GM21576 (cell line): ENCODE data around the gene ETS1.

ENCODE experiments used
- ATAC-seq: cut with Tn5 transposase; IDR thresholded peaks from one replicate; pipeline ENCODE4 v1.9.1; 2021; ENCODE audit warnings: mild to moderate bottlenecking, moderate library complexity; ENCODE audit not compliant: unreplicated experiment

ETS1 gene

DNA sequence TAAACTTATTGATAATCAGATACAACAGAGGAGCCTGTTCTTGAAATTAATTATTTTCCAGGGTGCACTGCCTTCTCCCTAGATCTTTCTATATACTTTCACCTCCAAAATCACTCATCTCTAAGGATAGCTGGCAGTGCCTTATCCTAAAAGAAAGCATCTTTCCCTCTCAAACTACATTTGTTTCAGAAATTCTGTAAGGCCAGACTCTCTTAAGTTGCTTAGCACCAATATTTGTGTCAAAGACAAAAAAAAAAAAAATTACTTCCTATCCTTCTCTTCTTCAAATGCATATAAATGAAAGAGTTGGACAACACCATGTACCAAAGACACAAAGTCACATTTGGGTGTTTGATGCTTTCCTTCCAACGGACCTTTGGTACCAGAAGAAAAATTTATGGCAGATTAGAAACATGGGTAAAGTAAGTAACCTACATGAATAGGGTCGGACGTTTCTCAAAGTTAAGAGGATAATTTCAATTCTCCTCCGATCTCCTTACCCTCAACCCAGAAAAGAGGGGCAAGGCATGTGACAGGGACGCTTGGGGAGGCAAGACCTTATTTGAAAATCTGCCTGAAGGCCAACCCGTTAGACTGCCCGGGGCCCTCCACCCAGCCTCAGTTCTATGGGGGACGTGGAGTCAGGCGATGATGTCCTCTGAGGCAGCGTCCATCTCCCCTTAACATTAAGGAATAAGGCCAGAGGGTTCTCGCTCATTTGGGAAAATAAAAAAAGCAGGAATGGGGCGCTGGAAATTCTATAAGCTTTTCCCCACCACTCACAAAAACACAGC is 66.3 kb downstream of the ETS1 start:
- ATAC-seq, result no peak

- ATAC-seq, result no peak
Observed at GRCh38 chr11:128520206-128520887, 67.0 kb downstream of the ETS1 start.

GRCh38 chr11:128519338-128519737 is 68.0 kb downstream of the ETS1 start:
- ATAC-seq, result no peak

DNA sequence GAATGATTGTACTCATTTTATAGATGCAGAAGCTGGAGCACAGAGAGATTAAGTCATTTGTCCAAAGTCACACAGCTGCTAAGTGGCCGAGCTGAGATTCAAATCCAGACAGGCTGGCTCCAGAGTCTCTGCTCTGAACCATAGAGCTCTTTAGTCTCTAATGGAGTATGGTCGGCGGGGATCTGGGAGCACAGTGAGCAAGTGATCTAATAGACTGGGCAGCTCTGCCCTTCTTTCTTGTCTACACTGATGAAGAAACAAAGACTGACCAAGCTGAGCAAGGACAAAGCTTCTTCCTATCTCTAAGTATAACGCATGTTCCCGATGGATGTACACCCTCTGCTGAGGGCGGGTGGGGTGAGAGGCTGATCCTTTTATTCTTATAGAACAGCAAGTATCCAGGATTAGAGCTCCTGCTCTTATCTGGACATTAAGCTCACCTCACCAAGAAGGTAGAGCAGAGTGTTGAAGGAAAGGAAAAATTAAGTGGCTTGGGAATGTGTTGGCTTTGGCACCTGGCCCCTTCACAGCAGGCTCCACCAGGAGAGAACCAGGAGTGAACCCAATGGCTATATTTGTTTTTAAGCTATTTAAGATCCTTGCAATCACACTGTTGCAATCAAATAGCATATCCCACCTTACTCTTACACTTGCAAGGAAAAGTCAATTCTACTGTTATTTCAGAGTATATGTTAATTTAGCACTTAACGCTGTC is 68.7 kb downstream of the ETS1 start:
- ATAC-seq, result no peak

DNA sequence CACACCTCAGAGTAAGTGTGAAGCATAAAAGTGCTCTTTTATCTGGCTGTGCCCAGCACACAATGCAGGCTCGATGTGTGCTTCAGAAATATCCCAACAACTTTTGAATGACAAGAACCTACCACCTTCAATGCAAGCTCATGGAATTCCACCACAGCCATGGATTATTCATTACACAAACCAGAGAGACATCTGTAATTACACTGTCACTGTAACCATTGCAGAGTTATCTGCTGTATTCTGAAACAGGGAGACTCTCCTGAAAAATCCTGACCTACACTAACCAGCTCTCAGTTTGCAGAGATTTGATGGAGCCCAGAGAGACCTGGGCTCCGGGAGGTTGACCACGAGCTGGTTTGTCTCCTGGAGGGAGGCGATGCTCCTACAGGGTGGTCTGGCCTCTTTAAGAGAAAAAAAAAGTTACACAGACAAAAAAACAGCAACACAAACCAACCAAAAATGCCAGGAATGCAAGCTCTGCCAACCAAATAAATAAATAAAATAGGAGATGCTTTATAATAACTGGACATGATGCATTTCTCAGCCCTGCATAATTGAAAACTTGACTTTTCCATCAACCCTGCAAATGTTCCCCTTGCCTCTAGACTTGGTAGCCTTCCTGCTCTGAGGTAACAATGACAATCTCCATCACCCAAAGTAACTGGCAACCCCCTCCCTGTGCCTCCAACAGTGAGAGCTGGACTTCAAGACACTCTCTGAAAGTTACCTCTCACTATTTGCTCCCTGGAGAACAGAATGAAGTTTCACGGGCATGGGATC is 69.7 kb downstream of the ETS1 start:
- ATAC-seq, result no peak

- ATAC-seq, result no peak
Observed at GRCh38 chr11:128516886-128517285, 70.5 kb downstream of the ETS1 start.

DNA sequence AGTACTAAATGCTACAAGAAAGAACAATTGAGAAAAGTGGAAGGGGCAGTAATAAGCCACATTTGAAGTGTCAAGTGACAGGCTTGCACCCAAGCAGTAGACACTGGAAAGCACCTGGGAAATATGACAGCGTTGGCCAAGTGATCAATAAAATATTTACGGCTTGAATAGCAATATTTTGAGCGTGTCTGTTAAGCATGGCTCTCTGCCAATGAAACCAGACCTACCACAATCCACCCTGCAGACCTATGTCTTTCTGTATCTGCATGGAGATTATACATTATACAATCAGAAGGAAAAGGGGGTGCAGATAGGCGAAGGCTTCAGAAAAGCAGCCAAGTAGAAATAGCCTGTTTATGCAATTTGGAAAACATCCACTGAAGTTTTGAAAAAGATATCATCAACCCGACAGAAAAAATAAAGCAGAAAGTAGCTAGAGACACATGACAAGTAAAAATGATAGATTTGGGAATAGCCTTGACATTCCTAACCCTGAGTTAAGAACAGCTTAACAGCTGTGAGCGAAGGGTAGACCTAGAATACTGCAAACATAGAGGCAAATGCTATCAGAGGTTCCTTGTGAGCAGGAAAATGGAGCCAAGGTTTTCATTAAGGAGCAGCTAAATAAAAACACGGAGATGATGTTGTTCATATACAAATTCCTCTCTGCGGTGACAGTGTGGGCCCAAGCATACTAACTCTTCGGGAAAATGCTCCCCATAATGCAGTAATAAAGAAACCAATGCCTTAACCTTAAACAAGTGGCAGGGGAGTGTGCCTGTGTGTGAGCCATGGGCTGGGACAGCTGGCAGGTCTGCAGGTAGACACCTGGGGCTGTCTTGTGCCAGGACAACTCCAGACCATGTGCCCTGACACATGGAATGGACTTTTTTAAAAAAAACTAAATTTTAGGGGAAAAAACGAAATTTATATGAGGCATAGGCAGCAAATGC is 71.3 kb downstream of the ETS1 start:
- ATAC-seq, result no peak

- no peak for ATAC-seq
Observed at GRCh38 chr11:128515086-128515485, 72.3 kb downstream of the ETS1 start.

DNA sequence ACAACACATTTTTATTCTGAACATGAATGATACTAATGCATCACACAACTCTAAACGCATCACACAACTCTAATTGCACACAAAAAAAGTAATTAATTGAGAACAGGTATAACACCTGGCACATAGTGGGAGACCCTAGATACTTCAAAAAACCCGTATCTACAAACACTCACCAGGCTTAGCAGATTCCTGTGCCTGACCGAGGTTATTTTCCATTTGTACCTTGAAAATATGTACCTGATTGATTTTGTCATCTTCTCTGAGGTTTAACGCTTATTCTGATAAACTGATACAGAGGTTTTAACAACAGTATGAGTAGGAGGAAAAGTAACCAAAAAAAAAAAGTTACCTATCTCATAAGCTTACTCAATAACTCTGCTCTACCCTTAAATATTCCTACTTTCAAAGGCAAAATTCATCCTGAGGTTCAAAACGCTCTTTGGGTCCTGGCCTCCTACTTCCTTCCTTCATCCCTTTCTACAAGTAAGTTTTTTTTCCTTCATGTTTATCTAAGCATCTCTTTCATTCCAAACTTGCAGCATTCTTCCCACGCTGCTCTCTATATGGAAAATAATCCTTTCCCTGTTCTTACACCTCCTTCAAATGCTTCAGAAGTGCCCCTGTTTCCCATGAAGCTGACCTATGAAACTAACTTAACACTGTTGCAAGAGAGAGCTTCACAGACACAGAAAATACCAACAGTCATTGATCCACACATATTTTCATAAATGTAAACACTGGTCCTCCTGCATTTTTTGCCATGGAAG is 73.3 kb downstream of the ETS1 start:
- ATAC-seq, result no peak

- ATAC-seq, result no peak
Observed at GRCh38 chr11:128512474-128512996, 74.8 kb downstream of the ETS1 start.

DNA sequence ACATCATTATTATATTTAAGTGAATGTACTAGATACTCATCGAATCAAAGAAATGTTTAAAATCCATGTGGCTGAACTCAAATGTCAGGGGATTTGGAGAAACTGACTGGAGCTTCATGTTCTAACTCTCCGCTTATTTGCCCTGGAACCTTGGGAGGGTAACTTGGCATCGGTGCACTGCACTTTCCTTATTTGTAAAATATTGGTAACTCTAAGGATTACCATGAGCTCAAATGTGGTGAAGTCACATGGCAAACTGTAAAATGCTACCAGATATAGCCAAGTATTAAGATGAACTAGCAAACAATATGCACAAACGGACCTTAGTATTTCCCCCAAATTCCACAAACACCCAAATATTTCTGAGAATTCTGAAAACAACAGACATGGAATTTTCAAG is 75.6 kb downstream of the ETS1 start:
- ATAC-seq, result no peak

DNA sequence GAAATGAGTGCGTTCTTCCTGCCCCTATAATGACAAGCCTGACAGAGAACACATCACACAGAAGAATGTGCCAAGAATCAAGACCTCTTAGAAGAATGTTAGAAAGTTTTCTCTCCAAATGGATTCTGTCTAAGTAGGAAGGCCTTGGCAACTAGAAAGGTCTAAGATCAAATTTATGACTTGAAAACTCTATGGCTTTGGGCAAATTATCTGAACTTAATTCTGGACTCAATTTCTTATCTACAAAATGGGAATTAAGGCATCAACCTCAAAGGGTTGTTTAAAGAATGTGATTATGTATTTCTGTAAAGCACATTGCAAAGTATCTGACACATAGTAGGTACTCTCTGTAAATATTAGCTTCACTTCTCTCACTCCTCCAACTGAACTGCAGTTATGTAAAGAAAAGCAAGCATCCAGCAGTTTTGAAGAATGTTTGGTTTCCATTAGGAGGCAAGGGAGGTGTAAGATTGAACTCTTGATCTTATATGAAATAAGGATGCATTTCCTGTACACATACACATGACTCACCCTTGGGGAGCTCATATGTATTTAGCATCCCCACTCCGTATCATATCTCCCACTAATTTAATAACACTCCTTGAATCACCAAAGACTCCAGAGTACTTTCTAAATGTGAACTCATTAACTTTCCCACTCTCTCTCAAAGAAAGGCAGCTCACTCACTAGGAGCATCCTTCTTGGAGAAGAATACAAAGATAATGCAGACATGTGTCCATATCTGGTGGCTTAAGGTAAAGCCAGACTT is 77.6 kb downstream of the ETS1 start:
- ATAC-seq, result no peak

DNA sequence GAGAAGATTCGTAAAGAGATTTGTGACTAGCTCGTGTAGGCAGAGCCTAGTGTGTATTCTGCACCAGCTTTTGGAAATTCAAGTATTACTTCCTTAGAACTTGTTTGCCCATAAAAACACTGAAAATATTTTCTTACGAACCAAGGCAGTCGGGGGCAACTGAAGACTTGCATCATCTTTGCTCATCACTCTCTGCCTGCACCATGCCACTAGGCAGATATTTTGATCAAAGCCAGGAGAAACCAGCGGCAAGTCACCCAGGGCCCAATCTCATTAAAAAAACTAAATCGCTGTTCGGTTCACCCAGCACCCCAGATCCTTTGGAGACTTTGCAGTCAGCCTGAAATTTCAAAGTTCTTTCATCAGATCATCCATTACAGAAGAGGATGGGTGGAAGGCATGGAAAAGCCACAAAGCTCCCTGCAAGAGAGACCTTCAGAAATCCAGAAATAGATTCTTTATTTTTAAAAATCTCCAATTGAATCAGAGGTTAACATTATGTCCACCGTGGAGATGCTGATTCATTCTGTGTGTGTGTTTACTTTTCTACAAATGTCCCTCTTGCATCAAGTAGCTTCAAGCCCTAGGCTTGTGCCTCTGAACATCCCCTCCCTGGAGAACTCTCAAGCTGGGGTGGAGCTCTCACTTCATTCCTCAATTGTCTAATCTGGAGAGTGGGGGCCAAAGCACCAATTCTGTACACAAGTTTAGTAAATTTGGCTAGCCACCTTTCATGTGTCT is 78.4 kb downstream of the ETS1 start:
- no peak for ATAC-seq

GRCh38 chr11:128507936-128508335 is 79.4 kb downstream of the ETS1 start:
- no peak for ATAC-seq

DNA sequence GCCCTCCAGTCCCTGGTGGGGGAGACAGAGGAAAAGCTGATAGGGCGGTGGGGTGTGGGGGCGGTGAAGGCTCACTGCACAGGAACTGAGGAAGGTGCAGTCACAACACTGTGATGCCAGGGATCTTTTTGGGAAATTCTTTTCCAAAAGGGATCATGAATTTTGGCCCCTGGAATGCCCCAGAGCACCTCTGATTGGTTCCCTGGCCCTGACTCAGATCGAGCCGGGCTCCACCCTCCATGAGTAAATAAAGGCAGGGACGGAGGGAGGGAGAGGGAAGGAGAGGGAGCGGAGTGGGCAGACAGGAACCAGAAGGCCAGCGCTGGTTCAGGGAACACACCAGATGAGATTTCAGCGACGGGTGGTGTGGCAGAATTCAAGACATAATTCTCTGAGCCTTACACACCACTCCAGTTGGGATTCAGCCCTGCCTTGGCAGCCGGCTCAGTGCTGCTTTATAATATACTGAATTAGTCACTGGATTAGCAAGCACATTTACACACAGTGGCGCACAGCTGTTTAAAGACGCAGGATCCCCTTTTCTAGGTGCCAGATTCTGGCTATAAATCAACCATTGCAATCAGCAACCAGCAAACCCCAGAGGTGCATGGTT is 80.3 kb downstream of the ETS1 start:
- no peak for ATAC-seq

- no peak for ATAC-seq
Observed at GRCh38 chr11:128506356-128506755, 81.0 kb downstream of the ETS1 start.

- ATAC-seq, result no peak
Observed at GRCh38 chr11:128505449-128506065, 81.8 kb downstream of the ETS1 start.
